Peyer's patch (tissue), 4 donors: ENCODE results near the gene CHD5.

Experiments
- CTCF ChIP-seq, 6 experiments: fragments of 450-650 bp in 4 of 6; fragments of 200-600 bp in 2 of 6; sonication (generic) in 1 of 6; IDR thresholded peaks; one replicate each; pipeline ENCODE4 v1.5.1; 2017 to 2019; ENCODE audit warnings: antibody characterized with exemption in 6 of 6, mild to moderate bottlenecking in 3 of 6, moderate library complexity in 1 of 6
- POLR2A ChIP-seq, 2 donors: fragments of 450-650 bp; IDR thresholded peaks; one replicate each; pipeline ENCODE4 v1.5.1; 2017; ENCODE audit warnings: antibody characterized with exemption in 2 of 2, mild to moderate bottlenecking in 2 of 2, moderate library complexity in 2 of 2

GRCh38 chr1:6121021-6121421 is 59.1 kb downstream of the CHD5 start:
- TF ChIP-seq POLR2A (IDR thresholded peaks at IDR 0.05) (no peak), CTCF (IDR thresholded peaks at IDR 0.05) (no peak)
